Dendritic cell treated with granulocyte-macrophage colony-stimulating factor and Interleukin-4, amounts not matched to agents 40 ng/mL and 50 ng/mL, for 4 days (primary cell): ENCODE measurements around the gene COL4A1.

Experiments
- H3K27ac Mint-ChIP-seq: one replicate; pipeline ENCODE4 v1.8.0; 2022; ENCODE audit warnings: mild to moderate bottlenecking, mixed read lengths
- H3K27me3 Mint-ChIP-seq: one replicate; pipeline ENCODE4 v1.8.0; 2022; ENCODE audit warnings: mild to moderate bottlenecking, mixed read lengths
- H3K36me3 Mint-ChIP-seq: one replicate; pipeline ENCODE4 v1.8.0; 2022; ENCODE audit warnings: low read depth, mixed read lengths
- H3K4me1 Mint-ChIP-seq: one replicate; pipeline ENCODE4 v1.8.0; 2022; ENCODE audit warnings: low read depth, mixed read lengths
- H3K4me3 Mint-ChIP-seq: one replicate; pipeline ENCODE4 v1.8.0; 2022; ENCODE audit warnings: mild to moderate bottlenecking, moderate library complexity, mixed read lengths
- H3K9me3 Mint-ChIP-seq: one replicate; pipeline ENCODE4 v1.8.0; 2022; ENCODE audit warnings: mixed read lengths
- intact Hi-C: fragments of 100-400 bp; cut with micrococcal nuclease; formaldehyde crosslinking; loops from one replicate; pipeline ENCODE4 v1.15.0; 2022

The COL4A1 gene

DNA sequence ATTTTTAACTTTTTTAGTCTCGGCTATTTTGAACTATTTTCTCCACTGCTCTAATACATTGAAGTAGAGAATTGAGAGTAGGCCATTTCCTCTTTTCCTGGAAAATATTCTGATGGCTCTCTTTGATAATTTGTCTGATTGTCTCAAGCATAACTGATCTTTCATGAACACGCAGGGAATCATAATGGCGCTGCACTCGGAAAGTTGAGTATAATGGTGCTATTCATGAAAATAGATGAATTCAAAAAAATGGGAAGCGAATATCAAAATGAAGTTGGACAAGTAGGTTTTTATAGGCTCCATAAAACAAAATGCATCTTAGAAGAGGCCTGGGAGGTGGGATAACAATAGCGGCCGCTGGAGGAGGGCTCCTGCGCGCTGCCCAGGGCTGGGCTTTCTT, 29.2 kb upstream of the COL4A1 start:
- Mint-ChIP-seq H3K9me3 (no peaks in the 10 kb centered on the region), H3K4me1 (peaks cover 11% of the 10 kb centered on the region), H3K36me3 (no peaks in the 10 kb centered on the region), H3K4me3 (no peak overlapping the region), H3K27me3 (peaks cover 38% of the 10 kb centered on the region), H3K27ac (no peak overlapping the region)
- intact Hi-C loops, result no loop called here

- intact Hi-C loops, result no loop called here
- no peak overlapping the region for H3K27ac Mint-ChIP-seq
- no peaks in the 10 kb centered on the region for H3K9me3 Mint-ChIP-seq
- H3K4me1 Mint-ChIP-seq, result peaks cover under 1% of the 10 kb centered on the region
- H3K4me3 Mint-ChIP-seq, result no peak overlapping the region
- no peaks in the 10 kb centered on the region for H3K36me3 Mint-ChIP-seq
- H3K27me3 Mint-ChIP-seq, result peaks cover 32% of the 10 kb centered on the region
Measured at GRCh38 chr13:110334841-110335490, 28.0 kb upstream of the COL4A1 start.

DNA sequence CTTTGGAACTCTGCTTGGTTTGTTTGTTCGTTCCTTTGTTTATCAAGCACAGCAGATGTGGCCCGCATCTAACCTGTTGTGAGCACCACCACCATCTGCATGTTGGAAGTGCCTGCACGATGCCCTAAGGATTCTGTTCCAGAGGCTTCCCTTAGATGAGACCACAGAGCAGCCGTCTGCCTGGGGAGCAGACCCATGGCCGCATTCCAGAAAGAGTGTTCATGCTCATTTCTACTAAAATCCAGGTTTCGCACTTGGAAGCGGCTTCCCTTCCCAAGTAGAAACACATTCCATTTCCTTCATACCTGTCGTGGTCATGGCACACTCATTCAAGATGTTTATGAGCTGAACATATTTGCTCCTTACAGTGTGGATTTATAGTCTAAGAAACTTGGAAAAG, 27.3 kb upstream of the COL4A1 start:
- H3K9me3 Mint-ChIP-seq, result no peaks in the 10 kb centered on the region
- no peaks in the 10 kb centered on the region for H3K36me3 Mint-ChIP-seq
- H3K4me1 Mint-ChIP-seq, result no peaks in the 10 kb centered on the region
- intact Hi-C loops, result no loop called here
- H3K27me3 Mint-ChIP-seq, result peaks cover 29% of the 10 kb centered on the region
- H3K4me3 Mint-ChIP-seq, result no peak overlapping the region
- H3K27ac Mint-ChIP-seq, result no peak overlapping the region

GRCh38 chr13:110333837-110334236, 26.9 kb upstream of the COL4A1 start:
- no peak overlapping the region for H3K4me3 Mint-ChIP-seq
- H3K27ac Mint-ChIP-seq, result no peak overlapping the region
- intact Hi-C loops, result no loop called here
- peaks cover 26% of the 10 kb centered on the region for H3K27me3 Mint-ChIP-seq
- no peaks in the 10 kb centered on the region for H3K36me3 Mint-ChIP-seq
- no peaks in the 10 kb centered on the region for H3K9me3 Mint-ChIP-seq
- H3K4me1 Mint-ChIP-seq, result no peaks in the 10 kb centered on the region

- Mint-ChIP-seq H3K27me3 (peaks cover 22% of the 10 kb centered on the region), H3K4me3 (no peak overlapping the region), H3K27ac (no peak overlapping the region), H3K4me1 (no peaks in the 10 kb centered on the region), H3K9me3 (no peaks in the 10 kb centered on the region), H3K36me3 (no peaks in the 10 kb centered on the region)
- intact Hi-C loops, result no loop called here
Measured at GRCh38 chr13:110332750-110333149, 25.8 kb upstream of the COL4A1 start.

GRCh38 chr13:110331362-110331761, 24.4 kb upstream of the COL4A1 start:
- H3K9me3 Mint-ChIP-seq, result no peaks in the 10 kb centered on the region
- no peak overlapping the region for H3K27ac Mint-ChIP-seq
- H3K27me3 Mint-ChIP-seq, result peaks cover 23% of the 10 kb centered on the region
- H3K36me3 Mint-ChIP-seq, result no peaks in the 10 kb centered on the region
- H3K4me3 Mint-ChIP-seq, result no peak overlapping the region
- no peaks in the 10 kb centered on the region for H3K4me1 Mint-ChIP-seq
- intact Hi-C loops, result no loop called here

- intact Hi-C loops, result no loop called here
- no peaks in the 10 kb centered on the region for H3K9me3 Mint-ChIP-seq
- no peaks in the 10 kb centered on the region for H3K4me1 Mint-ChIP-seq
- peaks cover 28% of the 10 kb centered on the region for H3K27me3 Mint-ChIP-seq
- no peaks in the 10 kb centered on the region for H3K36me3 Mint-ChIP-seq
- H3K4me3 Mint-ChIP-seq, result no peak overlapping the region
- no peak overlapping the region for H3K27ac Mint-ChIP-seq
Measured at GRCh38 chr13:110330491-110331011, 23.6 kb upstream of the COL4A1 start.

GRCh38 chr13:110329798-110330461, 23.0 kb upstream of the COL4A1 start:
- Mint-ChIP-seq H3K27ac (no peak overlapping the region), H3K9me3 (no peaks in the 10 kb centered on the region), H3K27me3 (peaks cover 32% of the 10 kb centered on the region), H3K36me3 (no peaks in the 10 kb centered on the region), H3K4me1 (no peaks in the 10 kb centered on the region), H3K4me3 (no peak overlapping the region)
- intact Hi-C loops, result no loop called here

DNA sequence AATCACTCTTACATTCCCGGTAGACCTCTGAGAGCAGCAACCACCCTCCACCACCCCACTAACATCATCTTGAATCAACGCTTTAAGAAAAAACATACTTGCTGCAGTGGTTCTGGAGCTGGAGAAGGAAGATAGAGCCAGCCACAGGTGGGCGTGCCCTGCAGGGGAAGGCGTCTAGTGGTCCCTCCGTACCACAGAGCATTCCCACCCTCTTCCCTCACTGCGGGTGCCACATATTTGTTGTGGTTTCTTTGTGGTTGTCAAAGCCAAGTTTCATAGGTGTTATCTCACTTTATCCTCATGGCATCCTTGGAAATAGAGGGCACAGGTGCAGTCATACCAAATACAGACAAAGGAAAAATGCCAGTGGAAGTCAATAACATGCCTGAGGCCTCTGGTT, 22.3 kb upstream of the COL4A1 start:
- H3K4me1 Mint-ChIP-seq, result no peaks in the 10 kb centered on the region
- no peak overlapping the region for H3K4me3 Mint-ChIP-seq
- intact Hi-C loops, result no loop called here
- H3K36me3 Mint-ChIP-seq, result no peaks in the 10 kb centered on the region
- peaks cover 37% of the 10 kb centered on the region for H3K27me3 Mint-ChIP-seq
- no peak overlapping the region for H3K27ac Mint-ChIP-seq
- H3K9me3 Mint-ChIP-seq, result no peaks in the 10 kb centered on the region

DNA sequence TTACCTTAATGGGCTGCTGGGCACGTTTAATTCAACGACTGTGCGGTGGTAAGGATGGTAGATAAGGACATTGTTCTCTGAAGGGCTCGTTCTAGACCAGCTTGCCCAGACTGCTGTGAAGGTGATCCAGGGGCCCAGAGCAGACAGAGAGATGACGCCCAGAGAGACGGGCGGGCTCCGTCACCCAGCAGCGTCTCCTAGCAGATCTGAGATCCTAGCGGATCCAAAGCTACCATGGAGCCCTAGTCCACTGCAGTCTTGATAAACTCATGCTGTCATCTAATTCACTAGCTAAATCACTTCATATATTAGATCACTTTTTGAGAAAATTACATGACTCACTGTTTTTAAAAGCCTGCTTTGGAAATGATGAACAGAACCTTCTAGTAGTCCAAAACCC, 21.6 kb upstream of the COL4A1 start:
- no peaks in the 10 kb centered on the region for H3K4me1 Mint-ChIP-seq
- no peaks in the 10 kb centered on the region for H3K9me3 Mint-ChIP-seq
- H3K27me3 Mint-ChIP-seq, result peaks cover 41% of the 10 kb centered on the region
- H3K36me3 Mint-ChIP-seq, result no peaks in the 10 kb centered on the region
- no peak overlapping the region for H3K27ac Mint-ChIP-seq
- intact Hi-C loops, result no loop called here
- H3K4me3 Mint-ChIP-seq, result no peak overlapping the region

DNA sequence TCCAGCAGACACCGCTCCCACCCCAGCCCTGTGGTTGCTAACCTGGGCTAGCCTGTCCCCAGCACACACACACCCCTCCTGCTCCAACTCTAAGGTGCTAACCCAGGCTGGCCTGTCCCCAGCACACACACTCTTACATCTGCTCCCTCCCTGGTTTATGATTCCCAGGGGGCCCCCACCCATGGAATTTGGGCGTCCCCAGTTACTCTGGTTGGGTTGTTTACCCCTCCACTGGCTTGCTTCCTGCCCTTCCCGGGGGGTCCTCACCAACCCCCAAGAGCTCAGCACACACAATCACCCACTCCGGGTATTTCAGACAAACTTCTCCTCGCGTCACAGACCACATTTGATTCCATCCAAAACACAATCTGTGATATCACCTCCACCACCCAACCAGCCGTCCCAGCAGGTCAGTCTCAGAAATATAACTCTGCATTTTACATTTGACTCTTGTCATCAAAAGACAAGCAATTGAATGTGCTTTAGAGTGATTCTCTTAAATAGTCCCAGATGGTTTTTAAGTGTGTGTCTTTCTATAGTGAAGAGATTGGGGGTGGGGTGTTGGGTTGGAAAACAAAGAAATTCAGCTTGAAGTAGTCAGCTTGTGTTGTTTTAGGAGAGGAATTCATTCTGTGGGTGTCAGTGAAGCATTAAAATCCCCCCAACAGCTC, 20.2 kb upstream of the COL4A1 start:
- H3K27me3 Mint-ChIP-seq, result peaks cover 42% of the 10 kb centered on the region
- intact Hi-C loops, result no loop called here

DNA sequence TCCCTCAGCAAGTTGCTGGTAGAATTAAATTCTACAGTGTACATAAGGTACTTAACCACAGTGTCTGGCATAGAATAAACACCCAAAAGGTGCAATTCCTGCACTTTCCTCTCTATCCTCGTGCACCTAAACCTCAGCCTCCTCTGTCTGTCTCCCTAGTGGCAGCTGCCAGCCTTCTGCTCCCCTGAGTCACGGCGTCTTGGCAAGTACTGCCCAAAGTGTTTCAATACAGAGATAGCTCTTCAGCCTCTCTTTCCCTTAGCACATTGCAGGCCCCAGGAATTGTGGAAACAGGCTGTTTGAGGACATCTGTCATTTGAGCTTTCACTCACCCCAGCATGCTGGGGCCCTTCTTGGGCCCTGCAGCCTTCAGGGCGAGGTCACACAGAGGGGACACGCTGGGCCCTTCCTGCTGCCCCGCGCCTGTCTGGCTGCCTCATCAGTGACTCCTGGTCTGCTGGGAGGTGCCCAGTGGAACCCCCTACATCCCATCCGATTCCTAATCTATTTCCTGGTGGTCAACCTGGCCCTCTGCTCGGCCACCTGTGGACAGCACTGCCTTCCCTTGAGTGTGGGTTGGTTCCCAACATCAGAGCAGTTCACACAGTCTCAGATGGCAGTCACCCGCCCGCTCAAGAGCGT, 19.4 kb upstream of the COL4A1 start:
- Mint-ChIP-seq H3K27me3 (peaks cover 44% of the 10 kb centered on the region), H3K4me3 (no peak overlapping the region), H3K9me3 (no peaks in the 10 kb centered on the region), H3K4me1 (no peaks in the 10 kb centered on the region), H3K27ac (no peak overlapping the region), H3K36me3 (no peaks in the 10 kb centered on the region)
- intact Hi-C loops, result no loop called here

More for the DNA sequence above, 20.2 kb upstream of the COL4A1 start:
- H3K36me3 Mint-ChIP-seq, result no peaks in the 10 kb centered on the region
- no peak overlapping the region for H3K27ac Mint-ChIP-seq
- no peaks in the 10 kb centered on the region for H3K9me3 Mint-ChIP-seq
- no peaks in the 10 kb centered on the region for H3K4me1 Mint-ChIP-seq
- H3K4me3 Mint-ChIP-seq, result no peak overlapping the region

GRCh38 chr13:110324026-110324749, 17.2 kb upstream of the COL4A1 start:
- intact Hi-C loops, result no loop called here
- H3K27ac Mint-ChIP-seq, result no peak overlapping the region
- no peaks in the 10 kb centered on the region for H3K9me3 Mint-ChIP-seq
- peaks cover 39% of the 10 kb centered on the region for H3K27me3 Mint-ChIP-seq
- no peak overlapping the region for H3K4me3 Mint-ChIP-seq
- peaks cover 8% of the 10 kb centered on the region for H3K4me1 Mint-ChIP-seq
- no peaks in the 10 kb centered on the region for H3K36me3 Mint-ChIP-seq
